ENCODE results near the gene ATP5PO.

GRCh38 chr21:33914188-33914587, 1.4 kb downstream of the ATP5PO start:
- TF ChIP-seq, protein P1, sequence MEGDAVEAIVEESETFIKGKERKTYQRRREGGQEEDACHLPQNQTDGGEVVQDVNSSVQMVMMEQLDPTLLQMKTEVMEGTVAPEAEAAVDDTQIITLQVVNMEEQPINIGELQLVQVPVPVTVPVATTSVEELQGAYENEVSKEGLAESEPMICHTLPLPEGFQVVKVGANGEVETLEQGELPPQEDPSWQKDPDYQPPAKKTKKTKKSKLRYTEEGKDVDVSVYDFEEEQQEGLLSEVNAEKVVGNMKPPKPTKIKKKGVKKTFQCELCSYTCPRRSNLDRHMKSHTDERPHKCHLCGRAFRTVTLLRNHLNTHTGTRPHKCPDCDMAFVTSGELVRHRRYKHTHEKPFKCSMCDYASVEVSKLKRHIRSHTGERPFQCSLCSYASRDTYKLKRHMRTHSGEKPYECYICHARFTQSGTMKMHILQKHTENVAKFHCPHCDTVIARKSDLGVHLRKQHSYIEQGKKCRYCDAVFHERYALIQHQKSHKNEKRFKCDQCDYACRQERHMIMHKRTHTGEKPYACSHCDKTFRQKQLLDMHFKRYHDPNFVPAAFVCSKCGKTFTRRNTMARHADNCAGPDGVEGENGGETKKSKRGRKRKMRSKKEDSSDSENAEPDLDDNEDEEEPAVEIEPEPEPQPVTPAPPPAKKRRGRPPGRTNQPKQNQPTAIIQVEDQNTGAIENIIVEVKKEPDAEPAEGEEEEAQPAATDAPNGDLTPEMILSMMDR (IDR thresholded peaks at IDR 0.05), result no peak
- TF ChIP-seq EP300 (IDR thresholded peaks at IDR 0.05), result no peak
